ENCODE data around the gene SYCP2L. TPM values are rescaled to one million over a fixed set of nuclear protein-coding genes. Genes with fewer than 3 reads are reported as not detected.

The SYCP2L gene
- total and polyA plus RNA-seq, 10 of the 15 experiments (the other 5 are each of a cell fraction or from before 2014, with no cell fraction given) = 0.03 to 0.12 (median 0.04) TPM; not detected in 7

DNA sequence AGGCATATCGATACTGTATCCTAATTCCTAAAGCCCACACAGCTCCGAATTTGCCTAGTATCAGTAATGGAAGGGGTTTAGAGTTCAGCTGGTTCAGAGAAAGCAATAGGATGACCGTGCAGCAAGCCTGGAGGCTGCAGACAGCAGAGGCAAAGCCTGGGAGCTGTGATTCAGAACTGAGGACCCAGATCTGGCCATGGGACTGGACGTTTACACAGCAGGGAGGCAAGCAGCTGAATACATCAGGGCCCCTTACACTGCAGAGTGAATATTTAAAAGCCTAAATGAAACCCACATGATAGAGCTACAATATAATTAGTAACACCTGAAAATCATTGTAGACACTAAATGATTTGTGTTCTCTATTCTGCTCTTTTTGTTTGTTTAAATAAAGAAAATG is 119.2 kb downstream of the SYCP2L start:
- BruUV-seq (replicated peaks) = no TSS peak
- ChIA-PET RAD21 (ENCODE audit: unreplicated experiment) (no interaction called here), POLR2A (no interaction called here), CTCF (interaction anchor here (1.2 to 1.5 kb wide), 2 partner anchors 51 to 63 kb away, joined by 4 to 6 read pairs; no protein-coding TSS in a partner anchor), SMC1A (ENCODE audit: uncharacterized antibody, unreplicated experiment) (interaction anchor here (1.0 to 1.4 kb wide), 3 partner anchors 14 to 62 kb away, joined by 3 to 5 read pairs (median 3); no protein-coding TSS in a partner anchor)
- no peaks in the 10 kb centered on the region for H3K27me3 ChIP-seq (replicated peaks in 1 of 2; ENCODE audit: control insufficient read depth in 2 of 2, insufficient read depth in 2 of 2, low read length in 1 of 2)
- FAIRE-seq (no peak), ATAC-seq (no peak), DNase-seq (ENCODE audit: low read depth, low spot score) (no peak)
- H3K4me2 ChIP-seq (ENCODE audit: control insufficient read depth, insufficient read depth) = no peak overlapping the region
- H3K79me2 ChIP-seq (ENCODE audit: control insufficient read depth, insufficient read depth, low read length) = no peaks in the 10 kb centered on the region
- WGBS (ENCODE audit: insufficient coverage, insufficient replicate concordance, low lambda C conversion rate, missing lambda C conversion rate) = 13% methylated on average over 4 of the region's 4 CpGs
- no peaks in the 10 kb centered on the region for H3K36me3 ChIP-seq (ENCODE audit: control insufficient read depth in 2 of 2, insufficient read depth in 2 of 2, low read length in 1 of 2)
- peaks cover 11% of the 10 kb centered on the region for H3K4me1 ChIP-seq (ENCODE audit: control insufficient read depth, insufficient read depth, low read length)
- in situ Hi-C loops (cut with MboI) = no loop called here
- intact Hi-C loops (cut with micrococcal nuclease; ENCODE audit: unreplicated experiment) = no loop called here
- no peaks in the 10 kb centered on the region for H4K20me1 ChIP-seq (ENCODE audit: control insufficient read depth, insufficient read depth)
- no peaks in the 10 kb centered on the region for H3K9me3 ChIP-seq (replicated peaks; ENCODE audit: control insufficient read depth, insufficient read depth, low read length)
- no peak overlapping the region for H3K9ac ChIP-seq (ENCODE audit: control insufficient read depth, insufficient read depth, low read length)
- no peak overlapping the region for H3K4me3 ChIP-seq
- TF ChIP-seq, protein P1, sequence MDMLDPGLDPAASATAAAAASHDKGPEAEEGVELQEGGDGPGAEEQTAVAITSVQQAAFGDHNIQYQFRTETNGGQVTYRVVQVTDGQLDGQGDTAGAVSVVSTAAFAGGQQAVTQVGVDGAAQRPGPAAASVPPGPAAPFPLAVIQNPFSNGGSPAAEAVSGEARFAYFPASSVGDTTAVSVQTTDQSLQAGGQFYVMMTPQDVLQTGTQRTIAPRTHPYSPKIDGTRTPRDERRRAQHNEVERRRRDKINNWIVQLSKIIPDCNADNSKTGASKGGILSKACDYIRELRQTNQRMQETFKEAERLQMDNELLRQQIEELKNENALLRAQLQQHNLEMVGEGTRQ (IDR thresholded peaks at IDR 0.05; ENCODE audit: borderline replicate concordance, low read depth, low read length) = no peak
- TF ChIP-seq PAX5 (IDR thresholded peaks at IDR 0.05; ENCODE audit: borderline replicate concordance, low read depth, low read length) (no peak), SMARCA5 (IDR thresholded peaks at IDR 0.05) (no peak), NFYA (IDR thresholded peaks at IDR 0.05; ENCODE audit: borderline replicate concordance, low read depth, low read length) (no peak), ZZZ3 (IDR thresholded peaks at IDR 0.05; ENCODE audit: control insufficient read depth, insufficient read length, low read depth) (no peak), POU2F2 (IDR thresholded peaks at IDR 0.05; ENCODE audit: borderline replicate concordance, low read depth, low read length) (no peak), YBX1 (IDR thresholded peaks at IDR 0.05) (no peak), ETV6 (conservative IDR thresholded peaks at IDR 0.05 in 1 of 2, IDR thresholded peaks at IDR 0.05 in 1 of 2; ENCODE audit: borderline replicate concordance in 1 of 2, low read depth in 1 of 2) (no peak), ZNF207 (IDR thresholded peaks at IDR 0.05; ENCODE audit: borderline replicate concordance) (no peak), ZNF24 (IDR thresholded peaks at IDR 0.05) (no peak), IKZF2 (IDR thresholded peaks at IDR 0.05) (no peak), ASH2L (IDR thresholded peaks at IDR 0.05; ENCODE audit: borderline replicate concordance, low read depth) (no peak), SMAD1 (IDR thresholded peaks at IDR 0.05; ENCODE audit: low read depth, partially characterized antibody) (no peak), CHD1 (IDR thresholded peaks at IDR 0.05; ENCODE audit: low read depth, low read length) (no peak), LARP7 (IDR thresholded peaks at IDR 0.05) (no peak)
- TF ChIP-seq, protein P2, sequence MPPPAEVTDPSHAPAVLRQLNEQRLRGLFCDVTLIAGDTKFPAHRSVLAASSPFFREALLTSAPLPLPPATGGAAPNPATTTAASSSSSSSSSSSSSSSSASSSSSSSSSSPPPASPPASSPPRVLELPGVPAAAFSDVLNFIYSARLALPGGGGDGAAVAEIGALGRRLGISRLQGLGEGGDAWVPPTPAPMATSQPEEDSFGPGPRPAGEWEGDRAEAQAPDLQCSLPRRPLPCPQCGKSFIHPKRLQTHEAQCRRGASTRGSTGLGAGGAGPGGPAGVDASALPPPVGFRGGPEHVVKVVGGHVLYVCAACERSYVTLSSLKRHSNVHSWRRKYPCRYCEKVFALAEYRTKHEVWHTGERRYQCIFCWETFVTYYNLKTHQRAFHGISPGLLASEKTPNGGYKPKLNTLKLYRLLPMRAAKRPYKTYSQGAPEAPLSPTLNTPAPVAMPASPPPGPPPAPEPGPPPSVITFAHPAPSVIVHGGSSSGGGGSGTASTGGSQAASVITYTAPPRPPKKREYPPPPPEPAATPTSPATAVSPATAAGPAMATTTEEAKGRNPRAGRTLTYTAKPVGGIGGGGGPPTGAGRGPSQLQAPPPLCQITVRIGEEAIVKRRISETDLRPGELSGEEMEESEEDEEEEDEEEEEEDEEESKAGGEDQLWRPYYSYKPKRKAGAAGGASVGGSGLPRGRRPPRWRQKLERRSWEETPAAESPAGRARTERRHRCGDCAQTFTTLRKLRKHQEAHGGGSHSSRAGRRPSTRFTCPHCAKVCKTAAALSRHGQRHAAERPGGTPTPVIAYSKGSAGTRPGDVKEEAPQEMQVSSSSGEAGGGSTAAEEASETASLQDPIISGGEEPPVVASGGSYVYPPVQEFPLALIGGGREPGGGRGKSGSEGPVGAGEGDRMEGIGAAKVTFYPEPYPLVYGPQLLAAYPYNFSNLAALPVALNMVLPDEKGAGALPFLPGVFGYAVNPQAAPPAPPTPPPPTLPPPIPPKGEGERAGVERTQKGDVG (CRISPR knock-in tag; IDR thresholded peaks at IDR 0.05) = no peak
- TF ChIP-seq, protein P3, sequence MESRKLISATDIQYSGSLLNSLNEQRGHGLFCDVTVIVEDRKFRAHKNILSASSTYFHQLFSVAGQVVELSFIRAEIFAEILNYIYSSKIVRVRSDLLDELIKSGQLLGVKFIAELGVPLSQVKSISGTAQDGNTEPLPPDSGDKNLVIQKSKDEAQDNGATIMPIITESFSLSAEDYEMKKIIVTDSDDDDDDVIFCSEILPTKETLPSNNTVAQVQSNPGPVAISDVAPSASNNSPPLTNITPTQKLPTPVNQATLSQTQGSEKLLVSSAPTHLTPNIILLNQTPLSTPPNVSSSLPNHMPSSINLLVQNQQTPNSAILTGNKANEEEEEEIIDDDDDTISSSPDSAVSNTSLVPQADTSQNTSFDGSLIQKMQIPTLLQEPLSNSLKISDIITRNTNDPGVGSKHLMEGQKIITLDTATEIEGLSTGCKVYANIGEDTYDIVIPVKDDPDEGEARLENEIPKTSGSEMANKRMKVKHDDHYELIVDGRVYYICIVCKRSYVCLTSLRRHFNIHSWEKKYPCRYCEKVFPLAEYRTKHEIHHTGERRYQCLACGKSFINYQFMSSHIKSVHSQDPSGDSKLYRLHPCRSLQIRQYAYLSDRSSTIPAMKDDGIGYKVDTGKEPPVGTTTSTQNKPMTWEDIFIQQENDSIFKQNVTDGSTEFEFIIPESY (IDR thresholded peaks at IDR 0.05) = no peak
- H3K27ac ChIP-seq (ENCODE audit: control insufficient read depth, insufficient read depth) = no peak overlapping the region
- H2AFZ ChIP-seq (ENCODE audit: control insufficient read depth, low read depth, low read length) = no peak overlapping the region

All from GM12878 (cell line).